HG03139 (cell line): ENCODE measurements around the gene KCNMA1.

Experiments used
- ATAC-seq: cut with Tn5 transposase; IDR thresholded peaks from one replicate; pipeline ENCODE4 v1.9.1; 2021; ENCODE audit not compliant: unreplicated experiment

KCNMA1 gene

DNA sequence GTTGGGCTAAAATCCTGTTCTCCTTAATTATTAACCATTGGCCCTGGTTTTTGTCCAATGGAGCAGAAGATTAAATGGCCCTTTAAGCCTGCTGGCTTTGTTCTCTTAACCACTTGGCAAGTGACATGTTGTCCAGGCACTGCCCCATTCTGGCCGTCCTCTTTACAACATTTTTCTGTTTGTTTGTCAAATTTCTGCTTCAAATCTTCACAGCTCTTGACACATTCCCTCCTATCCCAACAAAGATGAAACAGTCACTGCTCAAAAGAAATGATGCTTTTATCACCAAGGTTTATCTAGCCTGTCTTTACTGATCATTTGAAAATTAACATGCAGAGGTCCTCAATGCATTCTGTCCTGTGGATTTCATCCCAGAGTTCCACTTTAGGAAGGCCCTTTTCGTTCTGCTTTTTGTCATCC is 700.4 kb downstream of the KCNMA1 start:
- no peak for ATAC-seq

- no peak for ATAC-seq
These were observed 701.5 kb downstream of the KCNMA1 start for GRCh38 chr10:76935941-76936613.

GRCh38 chr10:76928565-76928964 is 709.0 kb downstream of the KCNMA1 start:
- ATAC-seq: no peak

DNA sequence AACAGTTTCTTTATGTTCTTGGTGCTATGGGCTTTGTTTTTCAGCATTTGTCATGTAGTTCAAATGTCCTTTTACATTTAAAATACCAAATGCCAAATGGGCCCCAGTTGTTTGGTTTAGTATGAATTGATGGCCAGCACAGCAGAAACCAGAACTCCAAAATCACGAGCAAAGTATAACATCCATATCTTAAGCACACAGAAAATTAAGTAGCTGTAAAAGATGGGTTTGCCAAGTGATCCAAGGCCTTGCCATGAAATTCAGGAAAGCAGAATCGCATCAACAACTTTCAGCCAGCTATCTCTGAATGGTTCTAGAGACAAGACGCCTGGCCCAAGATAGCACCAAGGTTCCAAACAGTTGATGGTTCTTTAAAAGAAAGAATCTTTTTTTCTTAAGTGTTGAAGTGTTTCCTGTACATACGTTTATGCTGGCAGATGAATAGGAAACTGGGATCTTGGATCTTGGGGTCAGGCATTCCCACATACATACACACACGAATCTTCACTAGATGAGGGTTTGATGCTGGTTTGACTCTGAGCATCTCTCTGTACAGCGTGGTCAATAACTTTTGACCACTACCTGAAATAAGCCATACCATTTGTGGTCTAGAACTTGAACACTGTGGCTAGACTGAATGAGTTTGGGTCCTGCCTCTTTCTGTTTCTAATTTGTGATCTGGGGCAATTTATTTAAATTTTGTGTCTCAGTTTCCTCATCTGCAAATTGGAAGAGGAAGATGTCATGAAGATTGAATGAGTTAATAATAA is 711.8 kb downstream of the KCNMA1 start:
- no peak for ATAC-seq

DNA sequence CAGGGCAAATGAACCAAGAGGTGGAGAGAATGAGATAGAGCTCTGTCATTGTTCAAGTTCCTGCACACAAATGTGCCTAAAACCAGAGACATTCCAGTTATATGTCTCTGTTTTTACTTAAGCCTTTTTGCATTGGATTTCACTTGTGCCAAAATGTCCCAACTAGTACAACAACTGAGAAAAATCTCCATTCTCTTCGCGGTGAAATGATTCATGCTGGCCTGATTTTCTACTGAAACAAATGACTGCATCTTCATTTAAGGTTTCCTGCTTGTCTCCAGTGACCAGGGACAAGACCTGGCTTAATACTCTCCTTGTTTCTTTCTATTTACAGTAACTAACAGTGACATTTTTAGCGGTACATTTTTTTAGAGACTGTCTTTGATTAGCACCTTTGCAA is 714.9 kb downstream of the KCNMA1 start:
- no peak for ATAC-seq

- no peak for ATAC-seq
These were observed 716.1 kb downstream of the KCNMA1 start for GRCh38 chr10:76921383-76922010.

DNA sequence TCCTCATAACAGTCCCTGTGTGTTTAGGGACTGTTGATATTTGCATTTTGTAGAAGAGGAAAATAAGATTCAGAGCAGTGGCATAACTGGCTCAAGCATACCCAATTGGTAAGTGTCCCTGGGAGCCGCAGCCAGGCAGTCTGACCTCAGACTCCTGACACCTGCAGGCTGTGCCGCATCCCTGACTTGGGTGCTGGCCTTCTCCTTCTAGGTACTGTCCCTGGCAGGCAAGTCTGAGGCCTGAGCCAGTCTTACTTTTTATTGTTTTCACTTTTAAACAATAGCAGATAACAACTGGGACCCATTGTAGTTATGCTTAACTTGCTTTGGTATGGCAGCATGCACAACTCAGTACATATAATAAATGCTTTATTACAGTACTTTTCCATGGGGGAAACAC is 717.0 kb downstream of the KCNMA1 start:
- no peak for ATAC-seq

- ATAC-seq: no peak
These were observed 719.5 kb downstream of the KCNMA1 start for GRCh38 chr10:76918106-76918505.

DNA sequence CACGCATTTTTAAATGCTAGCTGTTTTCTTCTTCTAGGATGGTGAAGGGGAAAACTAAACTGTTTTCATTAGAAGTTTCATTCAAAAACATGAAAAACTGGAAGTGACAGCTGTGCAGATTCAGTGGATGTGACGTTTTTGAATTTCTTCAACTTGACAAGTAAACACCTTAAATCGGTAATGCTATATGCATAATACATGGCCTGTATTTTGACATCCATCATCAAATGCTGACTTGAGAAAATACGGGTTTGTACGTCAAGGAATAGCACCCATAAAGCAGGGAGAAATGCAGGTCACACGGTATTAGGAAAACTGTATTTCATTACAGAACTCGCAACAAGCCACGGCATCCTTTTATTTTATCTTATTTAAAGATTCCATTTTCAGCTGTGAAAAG is 720.5 kb downstream of the KCNMA1 start:
- ATAC-seq: no peak

DNA sequence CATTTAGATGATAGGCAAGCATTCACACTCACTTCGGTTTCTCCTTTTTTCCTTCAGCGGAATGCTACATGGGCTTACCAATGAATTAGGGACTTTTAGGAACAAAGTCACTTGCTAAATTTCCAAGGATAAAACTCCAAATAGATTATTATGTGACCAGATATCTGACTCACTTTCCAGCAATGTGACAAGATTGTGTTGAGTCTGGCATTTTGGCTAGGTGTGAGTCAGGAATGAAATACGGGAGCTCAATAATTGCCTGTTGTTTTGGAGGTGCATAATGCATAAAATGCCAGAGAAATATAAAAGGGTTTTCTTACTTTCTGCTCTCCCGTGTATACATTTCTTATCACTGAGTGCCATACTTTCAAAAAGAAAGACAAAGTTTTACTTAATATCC is 721.1 kb downstream of the KCNMA1 start:
- no peak for ATAC-seq

DNA sequence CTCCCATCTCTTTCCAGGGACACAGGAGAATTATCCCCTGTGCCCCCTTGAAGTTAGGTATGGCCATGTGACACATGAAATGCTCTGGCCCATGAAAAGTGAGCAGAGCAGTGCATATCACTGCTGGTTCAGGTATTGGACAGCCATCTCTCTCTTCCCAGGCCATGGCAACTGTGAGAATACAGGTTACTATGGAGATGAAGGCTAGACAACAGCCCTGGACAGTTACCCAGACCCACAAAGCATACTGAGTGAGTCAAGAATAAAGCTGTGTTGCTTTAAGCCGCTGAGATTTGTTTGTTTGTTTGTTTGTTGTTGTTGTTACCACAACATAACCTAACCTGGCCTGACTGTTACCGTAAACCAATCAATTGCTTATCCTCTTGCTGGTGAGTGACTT is 722.3 kb downstream of the KCNMA1 start:
- ATAC-seq: no peak

GRCh38 chr10:76911184-76911583 is 726.4 kb downstream of the KCNMA1 start:
- ATAC-seq: no peak

DNA sequence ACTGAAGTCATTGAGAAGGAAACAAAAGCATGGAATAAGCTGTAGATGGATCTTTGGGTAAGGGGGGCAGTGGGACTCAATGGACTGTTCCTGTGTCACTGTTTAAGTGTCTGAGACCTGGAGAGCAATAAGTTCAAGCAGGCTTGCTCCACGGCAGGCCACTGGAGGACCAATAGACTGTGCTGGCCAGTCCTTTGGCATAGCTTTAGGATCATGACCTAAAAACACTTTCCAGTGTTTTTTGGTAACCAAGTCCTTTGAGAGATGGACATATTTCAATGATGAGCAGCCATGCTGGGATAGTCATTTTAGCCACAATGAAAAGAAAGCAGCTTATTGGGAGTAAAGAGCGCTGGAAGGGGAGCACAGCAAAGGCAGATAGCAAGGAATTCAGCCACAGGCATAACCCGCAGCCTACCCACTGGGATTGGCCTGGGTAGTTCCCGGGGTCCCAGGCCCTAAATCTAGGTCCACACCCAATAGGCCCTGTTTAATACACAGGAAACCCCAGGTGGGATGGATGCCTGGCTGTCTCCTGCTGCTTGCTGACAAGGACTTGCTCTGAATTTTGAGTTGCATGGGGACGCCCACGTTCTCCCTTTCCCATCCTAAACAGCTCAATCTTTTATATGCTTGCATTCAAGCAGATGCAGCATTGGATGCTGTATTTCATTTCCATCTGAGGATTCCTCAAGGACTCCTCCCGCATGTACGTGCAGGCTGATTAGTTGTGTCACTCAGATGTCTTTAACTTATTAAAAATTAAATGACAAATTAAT is 727.2 kb downstream of the KCNMA1 start:
- ATAC-seq: no peak

- no peak for ATAC-seq
These were observed 731.4 kb downstream of the KCNMA1 start for GRCh38 chr10:76906256-76906655.

- ATAC-seq: no peak
These were observed 732.4 kb downstream of the KCNMA1 start for GRCh38 chr10:76905251-76905650.

DNA sequence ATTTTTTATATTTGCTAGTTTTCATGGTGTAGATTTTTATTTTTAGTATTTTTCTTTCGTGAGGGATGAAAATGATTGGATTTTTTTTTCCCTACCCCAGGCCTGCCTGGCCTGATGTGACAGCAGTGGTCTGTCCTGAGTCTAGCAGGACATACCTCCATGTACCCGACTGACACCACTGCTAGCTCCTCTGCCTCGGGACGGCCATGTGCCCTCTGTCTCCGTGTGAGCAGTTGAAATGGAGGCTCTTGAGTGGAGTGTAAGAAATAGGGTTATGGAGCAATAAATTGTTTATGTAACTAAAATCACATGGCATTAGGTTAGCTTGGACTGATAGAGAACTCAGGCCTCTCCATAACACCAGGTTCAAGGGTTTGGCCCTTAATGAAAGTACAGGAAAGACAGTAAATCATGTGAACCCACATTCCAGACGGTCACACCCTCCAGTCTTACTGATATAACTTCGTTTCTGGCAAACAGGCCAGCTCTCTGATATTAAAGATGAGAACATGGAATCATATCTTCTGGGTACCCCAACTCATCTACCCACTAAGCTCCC is 734.1 kb downstream of the KCNMA1 start:
- ATAC-seq: no peak

DNA sequence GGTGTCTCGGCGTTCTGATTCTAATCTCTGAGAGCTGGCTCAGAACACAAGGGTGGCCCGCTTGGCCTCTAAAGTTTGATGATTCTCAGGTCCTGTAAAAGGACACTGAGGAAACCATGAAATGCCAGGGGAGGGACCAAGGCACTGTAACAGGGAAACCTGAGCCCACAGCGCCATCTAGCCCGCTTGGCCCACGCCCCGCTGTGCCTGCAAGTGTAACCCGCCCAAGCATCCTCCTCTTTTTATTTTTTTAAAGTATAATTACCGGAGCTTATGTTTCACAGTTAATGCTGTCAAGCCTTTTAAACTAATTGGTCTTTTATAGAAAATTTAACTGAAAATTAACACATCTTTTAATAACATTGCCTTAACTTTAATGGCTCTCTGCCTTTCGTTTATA is 734.7 kb downstream of the KCNMA1 start:
- ATAC-seq: no peak

DNA sequence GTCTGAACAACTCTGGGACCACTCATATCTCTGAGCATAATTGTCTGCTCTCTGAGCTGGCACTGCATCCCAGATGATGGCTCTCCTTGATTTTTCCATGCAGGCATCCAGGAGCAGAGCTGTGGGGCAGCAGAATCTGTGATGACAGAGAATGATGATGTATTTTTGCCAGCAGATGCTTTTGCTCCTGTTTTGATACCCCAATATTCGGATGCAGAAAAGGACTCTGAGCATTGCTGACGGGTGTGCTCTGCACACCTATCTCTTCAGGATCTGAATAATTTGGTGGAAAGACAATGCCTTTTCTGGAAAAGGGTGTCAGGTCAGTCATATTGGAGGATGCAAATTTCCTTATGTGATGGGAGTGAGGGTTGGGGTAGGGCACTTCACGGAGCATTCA is 735.9 kb downstream of the KCNMA1 start:
- no peak for ATAC-seq

DNA sequence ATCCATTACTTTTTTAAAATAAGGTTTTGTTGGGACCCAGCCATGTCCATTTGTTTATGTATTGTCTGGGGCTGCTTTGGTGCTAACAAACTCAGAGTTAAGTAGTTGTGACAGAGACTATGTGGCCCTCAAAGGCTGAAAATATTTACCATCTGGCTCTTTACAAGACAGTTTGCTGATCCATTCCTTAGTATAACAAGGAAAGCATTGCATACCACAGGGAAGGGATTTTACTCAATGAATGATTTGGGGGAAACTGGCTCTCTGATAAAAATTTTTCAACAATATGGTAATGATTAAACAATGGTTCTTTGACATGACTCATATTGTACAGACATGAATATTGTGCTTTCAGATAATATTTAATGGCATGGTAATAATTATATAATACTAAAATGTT is 738.1 kb downstream of the KCNMA1 start:
- ATAC-seq: no peak

DNA sequence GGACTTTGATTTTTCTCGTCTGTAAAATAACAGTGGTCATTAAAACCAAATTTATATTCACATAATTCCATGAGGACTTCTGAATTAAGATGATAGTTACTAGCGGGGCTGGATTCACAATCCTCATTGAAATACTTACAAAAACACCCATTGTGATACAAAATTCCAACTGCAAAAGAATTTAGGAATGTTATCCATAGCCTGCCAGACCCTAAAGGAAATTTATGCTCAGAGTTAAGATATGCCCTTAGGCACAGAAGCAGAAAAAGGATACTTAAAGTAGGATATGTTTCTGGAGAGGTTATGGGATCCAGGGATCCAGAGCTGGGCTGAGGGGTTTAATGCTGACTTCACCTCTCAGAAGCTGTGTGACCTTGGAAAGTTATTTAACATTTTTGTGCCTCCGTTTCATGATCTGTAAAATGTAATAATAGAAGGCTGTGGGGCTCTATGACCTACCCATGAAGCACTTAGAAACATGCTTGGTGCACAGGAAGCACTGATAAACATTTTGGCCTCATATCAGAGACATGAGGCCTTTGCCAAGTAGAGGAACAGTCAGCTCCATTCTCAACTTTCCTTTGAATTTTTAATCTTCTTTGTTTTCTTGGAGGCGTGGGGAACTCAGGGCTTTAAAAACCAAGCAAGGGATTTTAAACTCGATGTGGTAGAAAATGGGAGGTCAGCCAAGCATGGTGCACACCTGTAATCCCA is 744.7 kb downstream of the KCNMA1 start:
- ATAC-seq: no peak
